Thoracic aorta (tissue), 2 donors: ENCODE measurements around the gene PNMA6F. TPM values are rescaled to one million over a fixed set of nuclear protein-coding genes. Genes with fewer than 3 reads are reported as not detected.

Experiments
- ATAC-seq: fragments of 150-250 bp; one replicate; pipeline ENCODE4 v1.8.0; 2017; ENCODE audit warnings: low read depth; ENCODE audit not compliant: insufficient number of reproducible peaks, low FRiP score
- DNase-seq: peaks from one replicate; pipeline ENCODE4 v3.0.0-alpha.2; 2020; ENCODE audit warnings: low spot score
- H3K27ac ChIP-seq, 2 donors: fragments of 200-600 bp; sonication (generic); 1 replicate in 1 of 2; 2 replicates in 1 of 2; pipeline ENCODE4 v1.5.1; 2016; ENCODE audit warnings: mild to moderate bottlenecking in 2 of 2, moderate library complexity in 2 of 2
- H3K27me3 ChIP-seq: fragments of 200-600 bp; sonication (generic); replicated peaks from 2 replicates; pipeline ENCODE4 v1.6.0; 2016; ENCODE audit warnings: mild to moderate bottlenecking; ENCODE audit not compliant: insufficient read depth
- H3K36me3 ChIP-seq: fragments of 200-600 bp; sonication (generic); one replicate; pipeline ENCODE4 v1.5.1; 2016
- H3K4me1 ChIP-seq, 2 donors: fragments of 200-600 bp; sonication (generic); 1 replicate in 1 of 2; 2 replicates in 1 of 2; pipeline versions ENCODE4 v1.5.1 to v1.6.0; 2016; ENCODE audit warnings: low read depth in 2 of 2, mild to moderate bottlenecking in 1 of 2; ENCODE audit not compliant: control insufficient read depth in 1 of 2
- H3K4me3 ChIP-seq: fragments of 200-600 bp; sonication (generic); 2 replicates; pipeline ENCODE4 v1.5.1; 2016; ENCODE audit warnings: mild to moderate bottlenecking
- H3K9me3 ChIP-seq: fragments of 200-600 bp; sonication (generic); 2 replicates; pipeline ENCODE4 v1.5.1; 2016
- CTCF ChIP-seq: fragments of 200-600 bp; sonication (generic); IDR thresholded peaks from one replicate; pipeline ENCODE4 v1.5.1; 2019; ENCODE audit warnings: antibody characterized with exemption
- total RNA-seq, 2 donors: library from RNA; depleted of rRNA; stranded (reverse); fragments of >200 nt; gene quantifications; one replicate each; pipeline versions ENCODE4 v1.1.0 to v1.2.3, GENCODE V29; 2016

Gene PNMA6F
- total RNA-seq, 2 donors from 2014 or later: not detected

GRCh38 chrX:153351981-153352380 lies 30.4 kb upstream of the PNMA6F start:
- ATAC-seq (no peak), DNase-seq (no peak)
- Histone ChIP-seq H3K27me3 (no peaks in the 10 kb centered on the region), H3K9me3 (no peaks in the 10 kb centered on the region), H3K4me3 (no peak overlapping the region), H3K4me1 (no peaks in the 10 kb centered on the region), H3K27ac (no peak overlapping the region), H3K36me3 (peaks cover 9% of the 10 kb centered on the region)
- no peak for TF ChIP-seq CTCF

GRCh38 chrX:153349952-153350351 lies 28.4 kb upstream of the PNMA6F start:
- Histone ChIP-seq H3K4me3 (no peak overlapping the region), H3K27me3 (no peaks in the 10 kb centered on the region), H3K9me3 (no peaks in the 10 kb centered on the region), H3K27ac (no peak overlapping the region), H3K4me1 (no peaks in the 10 kb centered on the region), H3K36me3 (peaks cover 9% of the 10 kb centered on the region)
- no peak for TF ChIP-seq CTCF
- ATAC-seq (no peak), DNase-seq (no peak)

GRCh38 chrX:153348421-153348820 lies 26.9 kb upstream of the PNMA6F start:
- H3K27me3 ChIP-seq: no peaks in the 10 kb centered on the region
- H3K4me3 ChIP-seq: no peak overlapping the region
- ATAC-seq: no peak
- no peak overlapping the region for H3K27ac ChIP-seq
- no peak for TF ChIP-seq CTCF
- no peaks in the 10 kb centered on the region for H3K4me1 ChIP-seq
- no peaks in the 10 kb centered on the region for H3K9me3 ChIP-seq
- peaks cover 18% of the 10 kb centered on the region for H3K36me3 ChIP-seq
- no peak for DNase-seq

GRCh38 chrX:153347530-153347929 lies 26.0 kb upstream of the PNMA6F start:
- peaks cover 18% of the 10 kb centered on the region for H3K36me3 ChIP-seq
- no peaks in the 10 kb centered on the region for H3K9me3 ChIP-seq
- H3K27ac ChIP-seq: no peak overlapping the region
- H3K27me3 ChIP-seq: no peaks in the 10 kb centered on the region
- H3K4me3 ChIP-seq: no peak overlapping the region
- no peaks in the 10 kb centered on the region for H3K4me1 ChIP-seq
- DNase-seq (no peak), ATAC-seq (no peak)
- no peak for TF ChIP-seq CTCF

- TF ChIP-seq CTCF: no peak
- DNase-seq (no peak), ATAC-seq (no peak)
- H3K4me1 ChIP-seq: no peaks in the 10 kb centered on the region
- no peak overlapping the region for H3K27ac ChIP-seq
- no peaks in the 10 kb centered on the region for H3K27me3 ChIP-seq
- no peaks in the 10 kb centered on the region for H3K9me3 ChIP-seq
- peaks cover 18% of the 10 kb centered on the region for H3K36me3 ChIP-seq
- no peak overlapping the region for H3K4me3 ChIP-seq
Observed at GRCh38 chrX:153343674-153344073, 22.1 kb upstream of the PNMA6F start.
